GM23338 (cell line): ENCODE measurements around the gene ATP4A. TPM values are rescaled to one million over a fixed set of nuclear protein-coding genes. Genes with fewer than 3 reads are reported as not detected.
"Not testable (repeated sequence)": the region's sequence is repeated elsewhere in the genome, so short reads cannot be mapped to it uniquely, and the experiment has no call there.

Experiments
- ATAC-seq: fragments of 200-7000 bp; cut with Tn5 transposase; 3 replicates; pipeline ENCODE4 v1.9.1; 2020
- DNase-seq: peaks from one replicate; pipeline ENCODE4 v3.0.0-alpha.2; 2015; ENCODE audit warnings: low spot score
- H2AFZ ChIP-seq: fragments of 200-600 bp; sonication (generic); 2 replicates; pipeline ENCODE4 v1.8.0; 2016; ENCODE audit warnings: antibody characterized with exemption, mild to moderate bottlenecking, moderate library complexity
- H3F3A ChIP-seq: fragments of 200-600 bp; sonication (generic); replicated peaks from 2 replicates; pipeline ENCODE4 v1.8.0; 2017; ENCODE audit warnings: antibody characterized with exemption, mixed run types, low read depth
- H3K27ac ChIP-seq: fragments of 200-600 bp; sonication (generic); 2 replicates; pipeline ENCODE4 v1.6.1; 2016; ENCODE audit warnings: low read depth
- H3K27me3 ChIP-seq: fragments of 200-600 bp; sonication (generic); 2 replicates; pipeline ENCODE4 v1.8.0; 2016; ENCODE audit warnings: mild to moderate bottlenecking, mixed run types, moderate library complexity; ENCODE audit not compliant: insufficient read depth
- H3K36me3 ChIP-seq: fragments of 200-600 bp; sonication (generic); 2 replicates; pipeline ENCODE4 v1.8.0; 2016; ENCODE audit warnings: mild to moderate bottlenecking; ENCODE audit not compliant: insufficient read depth
- H3K4me1 ChIP-seq: fragments of 200-600 bp; sonication (generic); 2 replicates; pipeline ENCODE4 v1.8.0; 2016; ENCODE audit warnings: mild to moderate bottlenecking, moderate library complexity; ENCODE audit not compliant: insufficient read depth
- H3K4me2 ChIP-seq: fragments of 200-600 bp; sonication (generic); 2 replicates; pipeline ENCODE4 v1.7.1; 2017; ENCODE audit warnings: mixed run types
- H3K4me3 ChIP-seq: fragments of 200-600 bp; sonication (generic); 2 replicates; pipeline ENCODE4 v1.6.1; 2016; ENCODE audit warnings: mixed run types
- H3K79me2 ChIP-seq: fragments of 200-600 bp; sonication (generic); replicated peaks from 2 replicates; pipeline ENCODE4 v1.8.0; 2017; ENCODE audit warnings: mild to moderate bottlenecking; ENCODE audit not compliant: insufficient read depth
- H3K9me2 ChIP-seq: fragments of 200-600 bp; sonication (generic); 2 replicates; pipeline ENCODE4 v1.8.0; 2017; ENCODE audit not compliant: insufficient read depth
- H4K20me1 ChIP-seq: fragments of 200-600 bp; sonication (generic); replicated peaks from 2 replicates; pipeline ENCODE4 v1.8.0; 2017; ENCODE audit warnings: mild to moderate bottlenecking; ENCODE audit not compliant: insufficient read depth
- H3K27ac Mint-ChIP-seq: 2 replicates; pipeline ENCODE4 v1.8.0; 2020; ENCODE audit warnings: inconsistent platforms, mild to moderate bottlenecking, moderate library complexity, mixed read lengths
- H3K27me3 Mint-ChIP-seq: 3 replicates; pipeline ENCODE4 v1.8.0; 2022; ENCODE audit warnings: low read depth, mild to moderate bottlenecking, moderate library complexity, mixed read lengths, inconsistent platforms; ENCODE audit not compliant: insufficient read depth, poor library complexity
- H3K36me3 Mint-ChIP-seq: 3 replicates; pipeline ENCODE4 v1.8.0; 2021; ENCODE audit warnings: low read depth, mild to moderate bottlenecking, inconsistent platforms, moderate library complexity, mixed read lengths
- H3K4me1 Mint-ChIP-seq: 3 replicates; pipeline ENCODE4 v1.8.0; 2020; ENCODE audit warnings: mild to moderate bottlenecking, inconsistent platforms, mixed read lengths
- H3K4me3 Mint-ChIP-seq: 3 replicates; pipeline ENCODE4 v1.8.0; 2021; ENCODE audit warnings: moderate library complexity, mild to moderate bottlenecking, inconsistent platforms, mixed read lengths
- H3K9me3 Mint-ChIP-seq: 3 replicates; pipeline ENCODE4 v1.8.0; 2020; ENCODE audit warnings: moderate library complexity, mild to moderate bottlenecking, inconsistent platforms, mixed read lengths
- CREB1 ChIP-seq: fragments of 250-450 bp; sonication (Bioruptor Pico); IDR thresholded peaks from 2 replicates; pipeline ENCODE4 v1.5.0; 2020; ENCODE audit warnings: low read depth, mild to moderate bottlenecking, moderate library complexity
- JUNB ChIP-seq: IDR thresholded peaks from one replicate; pipeline ENCODE4 v1.6.1; 2016; ENCODE audit warnings: antibody characterized with exemption; ENCODE audit not compliant: unreplicated experiment
- NANOG ChIP-seq: IDR thresholded peaks from 2 replicates; pipeline ENCODE4 v1.6.1; 2016; ENCODE audit warnings: antibody characterized with exemption, borderline replicate concordance
- ZNF114 ChIP-seq: fragments of 250-450 bp; sonication (Bioruptor Pico); IDR thresholded peaks from 2 replicates; pipeline ENCODE4 v1.5.0; 2020; ENCODE audit warnings: mild to moderate bottlenecking, moderate library complexity
- ZNF462 ChIP-seq: fragments of 250-450 bp; sonication (Bioruptor Pico); IDR thresholded peaks from 2 replicates; pipeline ENCODE4 v1.5.0; 2020; ENCODE audit warnings: mild to moderate bottlenecking, moderate library complexity
- polyA plus RNA-seq: library from polyadenylated mRNA; unstranded; fragments of >200 nt; fragmentation: Nextera tagmentation; extraction: Ambion mirVana; gene quantifications from 2 replicates; pipeline ENCODE4 v1.2.1, GENCODE V29; 2016
- total RNA-seq: library from RNA; depleted of rRNA; stranded (reverse); fragments of >200 nt; shearing (Covaris generic); gene quantifications from 2 replicates; pipeline ENCODE4 v1.2.3, GENCODE V29; 2014

The ATP4A gene
- total and polyA plus RNA-seq, 2 experiments from 2014 or later: 0.61 to 0.63 TPM

GRCh38 chr19:35595928-35596327 lies 32.5 kb upstream of the ATP4A start:
- no peak for TF ChIP-seq CREB1
- no peak for TF ChIP-seq NANOG
- TF ChIP-seq ZNF462 (CRISPR knock-in tag): no peak
- no peak for TF ChIP-seq ZNF114 (CRISPR knock-in tag)
- TF ChIP-seq JUNB: no peak
- H3K4me2 ChIP-seq: no peak overlapping the region
- Mint-ChIP-seq H3K27ac (no peak overlapping the region), H3K27me3 (peaks cover 11% of the 10 kb centered on the region), H3K4me1 (no peaks in the 10 kb centered on the region), H3K9me3 (no peaks in the 10 kb centered on the region; the same call in 2 of the 3 replicates), H3K36me3 (no peaks in the 10 kb centered on the region), H3K4me3 (no peak overlapping the region)
- H3K4me3 ChIP-seq: no peak overlapping the region
- no peaks in the 10 kb centered on the region for H3K9me2 ChIP-seq
- no peak for DNase-seq
- no peak for ATAC-seq
- H4K20me1 ChIP-seq: no peaks in the 10 kb centered on the region; the same call in 1 of the 2 replicates
- no peaks in the 10 kb centered on the region for H3K36me3 ChIP-seq
- no peaks in the 10 kb centered on the region for H3K27me3 ChIP-seq
- no peaks in the 10 kb centered on the region for H3K79me2 ChIP-seq
- no peak overlapping the region for H2AFZ ChIP-seq
- no peaks in the 10 kb centered on the region for H3F3A ChIP-seq
- H3K27ac ChIP-seq: no peak overlapping the region
- no peaks in the 10 kb centered on the region for H3K4me1 ChIP-seq

GRCh38 chr19:35595026-35595425 lies 31.6 kb upstream of the ATP4A start:
- H3K4me1 ChIP-seq, H3F3A ChIP-seq, H2AFZ ChIP-seq, H3K79me2 ChIP-seq, H3K27ac ChIP-seq, H3K36me3 ChIP-seq, H3K4me1 Mint-ChIP-seq, H3K4me2 ChIP-seq, H3K4me3 Mint-ChIP-seq, H3K27me3 ChIP-seq, H3K27ac Mint-ChIP-seq, H4K20me1 ChIP-seq, H3K4me3 ChIP-seq, ATAC-seq, DNase-seq, H3K36me3 Mint-ChIP-seq, H3K9me3 Mint-ChIP-seq, H3K9me2 ChIP-seq: not testable (repeated sequence)
- peaks cover 11% of the 10 kb centered on the region for H3K27me3 Mint-ChIP-seq
